ENCODE data around the gene TUT1.
A peak's percentile ranks its signal among the peaks of the same experiment; 100 is the strongest.

The TUT1 gene

GRCh38 chr11:62602141-62603071, 11.1 kb upstream of the TUT1 start:
- Mint-ChIP-seq H3K4me1 (peaks cover 81% of the 10 kb centered on the region), H3K36me3 (ENCODE audit: low read depth) (peaks cover 41% of the 10 kb centered on the region)
- DNase-seq: peak; percentile 53

GRCh38 chr11:62601372-62602140, 10.2 kb upstream of the TUT1 start, which contains the start of gene MTA2:
MTA2 (minus strand) TSS chr11:62601865; CDS start chr11:62601450, 415 bp downstream.
- Mint-ChIP-seq H3K36me3 (ENCODE audit: low read depth) (peaks cover 50% of the 10 kb centered on the region), H3K9me3 (no peaks in the 10 kb centered on the region), H3K4me1 (peaks cover 79% of the 10 kb centered on the region), H3K27me3 (ENCODE audit: low read depth, poor library complexity) (peaks cover 27% of the 10 kb centered on the region), H3K4me3 (peak within 1 kb of the TSS; percentile 96), H3K27ac (peak within 1 kb of the TSS; percentile 93)
- no peak for TF ChIP-seq CTCF (IDR thresholded peaks at IDR 0.05)
- DNase-seq: peak; percentile 99

More at GRCh38 chr11:62602141-62603071, 11.1 kb upstream of the TUT1 start:
- Mint-ChIP-seq H3K27me3 (ENCODE audit: low read depth, poor library complexity) (peaks cover 27% of the 10 kb centered on the region), H3K4me3 (peak overlapping the region; percentile 96), H3K27ac (peak overlapping the region; percentile 93), H3K9me3 (no peaks in the 10 kb centered on the region)
- TF ChIP-seq CTCF (IDR thresholded peaks at IDR 0.05): no peak

- Mint-ChIP-seq H3K4me3 (peak overlapping the region; percentile 96), H3K27me3 (ENCODE audit: low read depth, poor library complexity) (peaks cover 27% of the 10 kb centered on the region), H3K27ac (peak overlapping the region; percentile 45), H3K9me3 (no peaks in the 10 kb centered on the region), H3K36me3 (ENCODE audit: low read depth) (peaks cover 55% of the 10 kb centered on the region), H3K4me1 (peaks cover 75% of the 10 kb centered on the region)
- TF ChIP-seq CTCF (IDR thresholded peaks at IDR 0.05): no peak
- DNase-seq: no peak
Observed at GRCh38 chr11:62601122-62601371, 9.7 kb upstream of the TUT1 start.

- peaks cover 27% of the 10 kb centered on the region for H3K27me3 Mint-ChIP-seq (ENCODE audit: low read depth, poor library complexity)
- peaks cover 59% of the 10 kb centered on the region for H3K36me3 Mint-ChIP-seq (ENCODE audit: low read depth)
- peaks cover 71% of the 10 kb centered on the region for H3K4me1 Mint-ChIP-seq
- no peak for TF ChIP-seq CTCF (IDR thresholded peaks at IDR 0.05)
- peak overlapping the region; percentile 67 for H3K27ac Mint-ChIP-seq
- peak overlapping the region; percentile 96 for H3K4me3 Mint-ChIP-seq
- no peak for DNase-seq
- H3K9me3 Mint-ChIP-seq: no peaks in the 10 kb centered on the region
Observed at GRCh38 chr11:62600367-62601121, 9.2 kb upstream of the TUT1 start.

- TF ChIP-seq CTCF (IDR thresholded peaks at IDR 0.05): no peak
- DNase-seq: no peak
- Mint-ChIP-seq H3K27me3 (ENCODE audit: low read depth, poor library complexity) (peaks cover 25% of the 10 kb centered on the region), H3K36me3 (ENCODE audit: low read depth) (peaks cover 61% of the 10 kb centered on the region), H3K4me3 (peak overlapping the region; percentile 96), H3K4me1 (peaks cover 65% of the 10 kb centered on the region), H3K27ac (peak overlapping the region; percentile 67), H3K9me3 (no peaks in the 10 kb centered on the region)
Observed at GRCh38 chr11:62599901-62600300, 8.6 kb upstream of the TUT1 start.
